ENCODE measurements around the gene NR1D1.

The NR1D1 gene

DNA sequence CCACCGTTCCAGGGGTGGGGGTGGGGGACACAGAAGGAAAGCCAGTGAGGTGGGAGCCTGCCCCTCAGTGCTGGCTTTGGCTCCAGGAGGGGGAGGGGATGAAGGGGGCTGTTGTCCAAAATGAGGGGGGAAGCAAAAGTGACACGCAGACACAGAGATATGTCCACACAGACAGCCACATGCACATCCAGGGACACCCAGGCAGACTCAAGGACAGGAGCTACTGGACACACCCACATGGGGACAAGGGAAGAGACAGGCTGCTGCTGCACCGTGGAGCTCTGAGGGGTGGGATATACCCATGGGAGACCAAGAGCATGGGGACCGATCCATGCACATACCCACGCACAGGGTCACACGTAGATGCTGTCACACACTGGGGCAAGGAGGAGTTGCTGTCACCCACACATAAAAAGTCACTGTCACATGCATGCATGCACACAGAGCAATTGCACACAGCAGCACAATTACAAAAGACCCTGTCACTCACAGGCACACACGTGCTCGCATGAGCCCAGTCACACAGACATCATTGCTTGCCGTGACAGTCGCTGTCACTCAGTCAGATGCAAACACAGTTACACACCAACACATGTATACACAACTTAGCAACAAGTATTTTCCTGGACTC, 36.4 kb downstream of the NR1D1 start:
- Histone ChIP-seq H3K27ac (ENCODE audit: low read depth, low read length) (peak overlapping the region; percentile 99), H3K9me3 (ENCODE audit: low read length) (no peaks in the 10 kb centered on the region), H3K36me3 (ENCODE audit: insufficient read depth, low read length) (no peaks in the 10 kb centered on the region), H3K9ac (ENCODE audit: low read length) (peak overlapping the region; percentile 80), H3K4me1 (ENCODE audit: insufficient read depth, low read length) (peaks cover 59% of the 10 kb centered on the region), H3K4me3 (ENCODE audit: low read depth in 1 of 2, low read length in 2 of 2) (peak overlapping the region; percentile 99 to 100), H3K27me3 (ENCODE audit: control insufficient read depth in 1 of 2, insufficient read depth in 2 of 2, low read length in 2 of 2) (no peaks in the 10 kb centered on the region)

DNA sequence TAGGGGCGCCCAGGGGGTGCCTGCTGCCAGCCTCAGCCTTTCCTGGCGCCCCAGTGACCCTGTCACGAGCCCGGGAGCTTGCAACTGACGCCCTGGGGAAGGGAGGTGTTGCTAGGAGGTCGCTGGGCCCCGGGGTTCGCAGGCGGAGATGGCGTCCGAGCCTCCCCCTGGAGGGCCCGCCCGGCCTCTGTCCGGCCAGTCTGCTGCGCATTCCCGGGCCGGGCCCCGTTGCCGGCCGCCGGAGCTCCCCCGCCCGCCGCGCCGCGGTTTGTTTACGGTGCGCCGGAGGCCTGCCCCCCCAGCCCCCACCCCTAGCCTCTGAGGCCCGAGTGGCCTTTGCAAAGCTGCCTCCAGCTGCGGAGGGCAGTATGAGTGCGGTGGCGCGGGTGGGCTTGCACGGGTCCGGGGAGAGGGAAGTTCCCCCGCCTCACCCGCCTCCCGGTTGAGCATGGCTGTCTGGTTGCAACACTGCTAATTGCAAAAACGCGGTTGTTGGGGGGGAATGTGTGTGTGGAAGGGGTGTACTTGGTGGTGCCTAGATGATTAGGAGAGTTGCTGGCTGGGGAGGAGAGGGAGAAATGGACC, 37.1 kb downstream of the NR1D1 start:
- Histone ChIP-seq H3K9me3 (ENCODE audit: low read length) (no peaks in the 10 kb centered on the region), H3K36me3 (ENCODE audit: insufficient read depth, low read length) (no peaks in the 10 kb centered on the region), H3K9ac (ENCODE audit: low read length) (peak overlapping the region; percentile 80), H3K27me3 (ENCODE audit: control insufficient read depth in 1 of 2, insufficient read depth in 2 of 2, low read length in 2 of 2) (no peaks in the 10 kb centered on the region), H3K27ac (ENCODE audit: low read depth, low read length) (peak overlapping the region; percentile 99), H3K4me3 (ENCODE audit: low read depth in 1 of 2, low read length in 2 of 2) (peak overlapping the region; percentile 99 to 100), H3K4me1 (ENCODE audit: insufficient read depth, low read length) (peaks cover 60% of the 10 kb centered on the region)

DNA sequence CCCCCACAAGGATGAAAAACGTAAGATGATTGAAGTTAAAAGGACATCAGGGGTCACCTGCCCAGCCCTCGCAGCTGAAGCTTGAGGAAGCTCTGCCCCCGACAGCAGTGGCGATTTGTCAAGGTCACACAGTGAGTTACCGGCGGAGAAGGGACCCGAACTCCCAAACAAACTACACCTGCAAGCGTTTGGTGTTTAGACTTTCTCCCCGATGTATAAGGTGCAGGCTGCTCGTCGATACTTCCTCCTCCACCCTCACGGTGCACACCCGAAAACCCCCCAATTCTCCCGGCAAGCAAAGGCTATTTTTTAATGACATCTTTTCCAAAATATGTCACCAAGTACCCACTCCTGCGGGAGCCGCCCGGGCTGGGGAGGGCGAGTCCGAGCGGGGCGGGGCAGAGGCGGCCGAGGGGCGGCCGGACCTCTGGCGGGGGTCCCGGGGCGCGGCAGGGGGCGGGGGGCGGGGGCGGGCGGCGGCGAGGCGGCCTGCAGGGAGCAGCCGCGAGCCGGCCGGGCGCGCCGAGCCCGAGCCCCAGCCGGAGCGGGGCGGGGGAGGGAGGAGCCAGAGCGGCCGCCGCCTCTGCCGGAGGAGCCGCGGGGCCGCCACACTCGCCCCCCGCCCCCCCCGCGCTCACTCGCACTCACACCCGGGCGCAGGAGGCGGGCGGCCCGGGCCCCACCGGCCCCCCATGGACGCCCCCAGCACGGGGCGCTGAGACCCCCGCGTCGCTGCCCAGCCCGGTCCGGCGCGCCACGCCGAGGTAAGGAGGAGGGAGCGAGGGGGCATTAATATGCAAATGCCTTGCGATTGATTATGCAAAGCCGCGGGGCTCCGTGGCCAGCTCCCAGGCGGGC, 37.8 kb downstream of the NR1D1 start, which contains the start of gene THRA:
THRA (plus strand) TSS at position 637 of the 858 bp plus-strand sequence. CDS start 11,524 bp downstream, outside the sequence.
- H3K4me1 ChIP-seq (ENCODE audit: insufficient read depth, low read length): peaks cover 58% of the 10 kb centered on the region
- H3K4me3 ChIP-seq (ENCODE audit: low read depth in 1 of 2, low read length in 2 of 2): peak within 1 kb of the TSS; percentile 99 to 100
- peak within 1 kb of the TSS; percentile 99 for H3K27ac ChIP-seq (ENCODE audit: low read depth, low read length)
- H3K36me3 ChIP-seq (ENCODE audit: insufficient read depth, low read length): no peaks in the 10 kb centered on the region
- no peaks in the 10 kb centered on the region for H3K9me3 ChIP-seq (ENCODE audit: low read length)
- H3K9ac ChIP-seq (ENCODE audit: low read length): peak within 1 kb of the TSS; percentile 80
- H3K27me3 ChIP-seq (ENCODE audit: control insufficient read depth in 1 of 2, insufficient read depth in 2 of 2, low read length in 2 of 2): no peaks in the 10 kb centered on the region

DNA sequence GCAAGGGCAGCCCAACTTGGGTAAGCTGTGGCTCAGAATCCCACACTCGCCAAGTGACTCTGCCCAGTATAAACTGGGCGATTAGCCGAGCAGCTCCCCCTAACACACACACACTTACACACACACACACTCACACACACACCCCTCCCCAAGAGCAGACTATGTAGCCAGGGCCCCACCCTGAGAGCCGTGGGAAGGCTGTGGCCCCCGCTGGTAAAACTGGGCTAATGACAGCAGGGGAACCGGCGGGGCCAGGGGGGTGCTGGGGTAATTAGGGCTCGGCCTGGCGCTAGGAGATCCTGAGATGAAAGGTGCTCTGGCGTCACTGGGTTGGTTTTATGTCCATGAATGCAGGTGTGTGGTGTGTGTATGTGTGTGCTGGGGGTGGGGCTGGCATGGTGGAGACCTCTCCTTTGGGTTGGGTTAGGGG, 38.8 kb downstream of the NR1D1 start:
- Histone ChIP-seq H3K9me3 (ENCODE audit: low read length) (no peaks in the 10 kb centered on the region), H3K27ac (ENCODE audit: low read depth, low read length) (peak overlapping the region; percentile 17), H3K9ac (ENCODE audit: low read length) (no peak overlapping the region), H3K4me3 (ENCODE audit: low read depth in 1 of 2, low read length in 2 of 2) (peak overlapping the region in 1 of 2 donors; percentile 52), H3K27me3 (ENCODE audit: control insufficient read depth in 1 of 2, insufficient read depth in 2 of 2, low read length in 2 of 2) (no peaks in the 10 kb centered on the region), H3K36me3 (ENCODE audit: insufficient read depth, low read length) (no peaks in the 10 kb centered on the region), H3K4me1 (ENCODE audit: insufficient read depth, low read length) (peaks cover 49% of the 10 kb centered on the region)

DNA sequence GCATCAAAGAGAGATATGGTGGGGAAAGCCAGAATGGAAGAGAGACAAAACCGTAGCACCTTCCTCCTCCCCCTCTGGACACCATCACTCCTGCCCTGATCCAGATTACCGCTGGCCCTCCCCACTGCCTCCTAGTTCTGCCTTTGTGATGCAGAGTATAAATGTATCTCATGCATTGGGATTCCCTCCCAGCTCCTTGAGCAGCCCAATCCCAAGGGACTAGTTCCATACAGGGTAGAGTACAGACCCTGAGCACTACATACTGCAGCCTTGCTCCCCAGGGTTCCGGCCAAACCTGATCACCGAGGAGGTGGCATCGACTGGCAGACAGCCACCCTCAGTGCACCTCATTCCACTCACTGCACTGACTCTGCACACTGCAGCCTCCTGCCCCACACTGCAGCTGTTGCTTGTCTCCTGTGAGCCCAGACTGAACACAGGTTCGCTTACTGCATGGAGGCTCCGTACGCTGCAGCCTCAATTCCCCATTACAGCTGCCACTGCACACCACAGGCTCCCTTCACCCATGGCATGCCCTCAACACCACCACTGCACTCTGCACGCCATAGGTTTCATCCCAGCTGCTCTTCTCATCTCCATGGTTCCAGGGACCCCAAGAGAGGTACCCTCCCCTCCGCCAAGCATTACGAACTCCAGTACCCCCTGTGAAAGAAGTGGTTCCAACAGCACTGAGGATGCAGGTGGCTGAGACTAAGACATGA, 39.3 kb downstream of the NR1D1 start:
- Histone ChIP-seq H3K27me3 (ENCODE audit: control insufficient read depth in 1 of 2, insufficient read depth in 2 of 2, low read length in 2 of 2) (no peaks in the 10 kb centered on the region), H3K9me3 (ENCODE audit: low read length) (no peaks in the 10 kb centered on the region), H3K4me3 (ENCODE audit: low read depth in 1 of 2, low read length in 2 of 2) (no peak overlapping the region), H3K9ac (ENCODE audit: low read length) (no peak overlapping the region), H3K4me1 (ENCODE audit: insufficient read depth, low read length) (peaks cover 45% of the 10 kb centered on the region), H3K27ac (ENCODE audit: low read depth, low read length) (peak overlapping the region; percentile 17), H3K36me3 (ENCODE audit: insufficient read depth, low read length) (no peaks in the 10 kb centered on the region)

DNA sequence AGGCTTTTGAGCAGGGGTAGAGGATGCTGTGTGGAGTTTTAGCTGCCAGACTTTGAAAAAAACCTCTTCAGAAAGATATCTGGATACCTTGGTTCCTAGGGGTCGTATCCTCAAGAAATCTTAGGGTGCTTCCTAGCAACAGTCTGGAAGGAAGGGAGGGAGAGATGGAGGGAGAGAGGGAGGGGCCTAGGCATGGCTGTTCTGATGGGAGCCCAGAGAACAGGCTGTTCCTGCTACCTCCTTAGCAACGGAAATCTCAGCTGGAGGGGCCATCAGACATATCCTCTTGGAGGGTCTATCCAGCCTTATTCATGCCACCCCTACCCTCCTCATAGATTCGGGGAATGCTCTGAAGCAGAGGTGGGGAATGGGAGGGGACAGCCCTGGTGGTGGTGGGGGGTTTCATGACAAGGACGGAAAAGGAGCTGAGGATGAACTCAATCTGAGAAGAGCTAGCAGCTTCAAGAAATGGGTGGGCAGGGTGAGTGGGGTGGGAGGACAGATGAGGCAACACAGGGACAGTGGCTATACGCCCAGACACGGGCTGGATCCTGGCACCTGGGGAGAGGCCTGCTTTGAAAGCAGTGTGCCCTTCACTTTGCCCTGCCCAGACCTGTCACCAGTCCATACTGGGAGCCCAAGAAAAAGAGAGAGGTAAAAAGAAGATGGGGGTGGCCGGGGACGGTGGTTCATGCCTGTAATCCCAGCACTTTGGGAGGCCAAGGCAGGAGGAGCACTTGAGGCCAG, 40.5 kb downstream of the NR1D1 start:
- H3K36me3 ChIP-seq (ENCODE audit: insufficient read depth, low read length): no peaks in the 10 kb centered on the region
- no peak overlapping the region for H3K9ac ChIP-seq (ENCODE audit: low read length)
- H3K27me3 ChIP-seq (ENCODE audit: control insufficient read depth in 1 of 2, insufficient read depth in 2 of 2, low read length in 2 of 2): no peaks in the 10 kb centered on the region
- no peak overlapping the region for H3K4me3 ChIP-seq (ENCODE audit: low read depth in 1 of 2, low read length in 2 of 2)
- no peaks in the 10 kb centered on the region for H3K9me3 ChIP-seq (ENCODE audit: low read length)
- H3K27ac ChIP-seq (ENCODE audit: low read depth, low read length): peak overlapping the region; percentile 33
- peaks cover 35% of the 10 kb centered on the region for H3K4me1 ChIP-seq (ENCODE audit: insufficient read depth, low read length)

DNA sequence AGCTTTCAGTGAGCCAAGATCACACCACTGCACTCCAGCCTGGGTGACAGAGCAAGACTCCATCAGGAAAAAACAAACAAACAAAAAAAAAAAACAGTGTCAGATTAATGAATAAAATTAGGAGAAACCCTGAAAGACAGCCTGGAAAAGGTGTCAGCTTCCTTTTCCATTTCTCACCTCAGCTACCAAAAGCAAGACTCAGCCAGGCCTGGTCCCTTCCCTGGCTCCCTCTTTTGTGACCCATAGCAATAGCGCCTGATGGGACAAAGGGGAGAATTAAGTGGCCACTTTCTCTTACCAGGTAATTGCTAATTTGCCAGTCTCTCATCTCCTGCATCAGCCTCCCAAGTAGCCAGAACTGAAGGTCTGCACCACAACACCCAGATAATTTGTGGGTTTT, 41.5 kb downstream of the NR1D1 start:
- Histone ChIP-seq H3K27me3 (ENCODE audit: control insufficient read depth in 1 of 2, insufficient read depth in 2 of 2, low read length in 2 of 2) (no peaks in the 10 kb centered on the region), H3K36me3 (ENCODE audit: insufficient read depth, low read length) (no peaks in the 10 kb centered on the region), H3K4me3 (ENCODE audit: low read depth in 1 of 2, low read length in 2 of 2) (no peak overlapping the region), H3K9me3 (ENCODE audit: low read length) (no peaks in the 10 kb centered on the region), H3K4me1 (ENCODE audit: insufficient read depth, low read length) (peaks cover 30% of the 10 kb centered on the region), H3K27ac (ENCODE audit: low read depth, low read length) (peak overlapping the region; percentile 73), H3K9ac (ENCODE audit: low read length) (no peak overlapping the region)

DNA sequence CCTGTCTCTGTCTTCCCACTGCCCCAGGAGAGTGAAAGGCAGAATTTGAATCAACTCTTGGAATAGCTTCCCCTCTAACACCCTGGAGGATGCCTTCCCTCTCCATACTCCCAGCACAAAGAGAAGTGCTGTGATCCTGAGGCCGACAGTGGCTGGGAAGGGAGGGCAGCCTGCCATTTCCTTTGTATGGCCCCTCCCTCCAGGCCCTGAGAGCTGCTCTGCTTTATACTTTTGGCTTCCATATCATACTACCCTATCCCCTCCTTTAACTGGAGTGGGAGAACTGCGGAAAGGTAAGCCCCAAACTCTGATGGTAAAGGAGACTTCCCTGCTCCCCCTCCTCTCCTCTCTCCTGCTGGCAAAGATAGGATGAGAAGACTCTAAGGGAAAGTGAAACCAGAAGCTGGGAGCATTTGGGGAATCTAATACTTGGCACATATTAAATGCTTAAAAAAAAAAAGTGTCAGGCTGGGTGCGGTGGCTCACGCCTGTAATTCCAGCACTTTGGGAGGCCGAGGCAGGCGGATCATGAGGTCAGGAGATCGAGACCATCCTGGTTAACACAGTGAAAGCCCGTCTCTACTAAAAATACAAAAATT, 42.1 kb downstream of the NR1D1 start:
- Histone ChIP-seq H3K4me3 (ENCODE audit: low read depth in 1 of 2, low read length in 2 of 2) (no peak overlapping the region), H3K36me3 (ENCODE audit: insufficient read depth, low read length) (no peaks in the 10 kb centered on the region), H3K4me1 (ENCODE audit: insufficient read depth, low read length) (peaks cover 31% of the 10 kb centered on the region)

DNA sequence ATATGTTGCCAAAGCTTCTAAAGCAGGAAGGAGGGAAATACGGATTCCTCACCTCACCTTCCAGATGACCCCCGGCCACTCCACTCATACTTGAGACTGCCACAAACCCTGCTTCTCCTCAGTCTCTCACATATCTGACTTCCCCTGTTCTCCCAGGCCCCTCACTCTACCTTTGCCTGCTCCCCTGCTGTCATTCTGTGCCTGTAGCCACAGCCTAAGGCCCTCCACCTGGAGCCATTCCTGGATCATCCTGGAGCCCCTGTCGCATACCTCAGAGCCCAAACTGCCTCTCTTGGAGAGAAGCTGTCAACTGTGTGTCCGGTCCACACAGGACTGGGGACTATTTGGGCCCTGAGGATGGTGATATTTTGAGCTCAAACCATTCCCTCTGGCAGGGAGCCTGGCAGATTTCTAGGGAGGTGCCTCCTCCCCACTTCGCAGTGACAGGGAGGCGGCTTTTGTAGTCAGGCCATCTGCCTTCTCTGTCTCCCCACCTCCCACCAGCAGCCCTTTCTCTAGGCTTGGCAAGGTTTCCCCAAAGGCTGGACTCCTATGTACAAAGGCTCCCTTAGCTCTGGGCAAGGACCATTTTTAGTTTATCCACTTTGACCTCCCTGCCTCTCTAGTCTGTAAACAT, 43.9 kb downstream of the NR1D1 start:
- no peak overlapping the region for H3K9ac ChIP-seq (ENCODE audit: low read length)
- peaks cover 27% of the 10 kb centered on the region for H3K4me1 ChIP-seq (ENCODE audit: insufficient read depth, low read length)
- H3K36me3 ChIP-seq (ENCODE audit: insufficient read depth, low read length): peaks cover 8% of the 10 kb centered on the region
- H3K9me3 ChIP-seq (ENCODE audit: low read length): no peaks in the 10 kb centered on the region
- no peak overlapping the region for H3K4me3 ChIP-seq (ENCODE audit: low read depth in 1 of 2, low read length in 2 of 2)
- H3K27ac ChIP-seq (ENCODE audit: low read depth, low read length): no peak overlapping the region
- H3K27me3 ChIP-seq (ENCODE audit: control insufficient read depth in 1 of 2, insufficient read depth in 2 of 2, low read length in 2 of 2): no peaks in the 10 kb centered on the region

More for the DNA sequence above, 42.1 kb downstream of the NR1D1 start:
- Histone ChIP-seq H3K27ac (ENCODE audit: low read depth, low read length) (peak overlapping the region; percentile 73), H3K9ac (ENCODE audit: low read length) (peak overlapping the region; percentile 44), H3K27me3 (ENCODE audit: control insufficient read depth in 1 of 2, insufficient read depth in 2 of 2, low read length in 2 of 2) (no peaks in the 10 kb centered on the region), H3K9me3 (ENCODE audit: low read length) (no peaks in the 10 kb centered on the region)

All from muscle layer of colon (tissue), 2 donors.